ENCODE data around the gene ZSCAN31. TPM values are rescaled to one million over a fixed set of nuclear protein-coding genes. Genes with fewer than 3 reads are reported as not detected.
A peak's percentile ranks its signal among the peaks of the same experiment; 100 is the strongest.

The ZSCAN31 gene
- polyA plus RNA-seq, 2 of the 4 experiments (the other 2 are of a cell fraction) = 3.0 to 4.8 TPM

DNA sequence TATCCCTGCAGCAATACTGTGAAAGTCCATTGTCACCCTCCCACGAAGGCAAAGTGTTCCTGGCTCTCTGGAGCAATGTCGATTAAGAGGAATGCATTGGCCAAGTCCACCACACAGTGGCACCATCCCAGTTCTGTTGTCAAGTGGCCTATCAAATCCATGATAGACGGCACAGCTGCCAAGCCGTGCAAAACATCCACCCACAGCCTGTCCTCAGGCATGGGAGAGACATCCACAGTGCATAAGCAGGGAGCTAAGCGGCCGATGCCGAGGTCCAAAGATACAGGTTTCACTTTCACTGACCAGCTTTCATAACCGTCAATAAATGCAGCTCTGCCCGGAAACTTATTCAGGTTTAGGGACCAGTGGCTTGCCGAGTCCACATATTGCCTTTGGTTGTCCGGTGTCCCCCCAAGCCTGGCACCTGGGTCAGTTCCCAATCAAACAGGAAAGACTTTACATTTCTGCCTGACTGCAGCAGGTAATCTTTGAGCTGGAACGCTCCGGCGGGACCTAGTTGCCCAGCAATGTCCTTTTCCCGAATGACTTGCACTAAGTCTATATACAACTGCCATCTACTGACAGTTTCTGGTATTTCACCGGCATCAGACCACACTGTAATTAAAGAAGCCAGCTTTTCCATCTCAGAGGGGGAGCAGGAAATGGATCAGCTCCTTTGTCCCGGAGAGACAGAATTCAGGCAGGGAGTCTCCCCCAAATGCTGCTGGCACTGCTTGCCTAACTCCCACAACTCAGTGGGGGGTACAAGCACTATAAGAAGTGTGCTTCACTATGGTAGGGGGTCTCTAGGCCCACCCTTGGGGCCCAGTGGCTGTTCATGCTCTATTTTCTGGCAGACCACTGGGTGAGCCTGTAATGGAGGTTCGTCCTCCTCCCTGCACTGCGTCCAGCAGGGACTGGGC, 20.1 kb upstream of the ZSCAN31 start:
- TF ChIP-seq RAD21 (conservative IDR thresholded peaks at IDR 0.05 in 1 of 2, IDR thresholded peaks at IDR 0.05 in 1 of 2) (peak; percentile 61 to 68), EHF (CRISPR knock-in tag; IDR thresholded peaks at IDR 0.05) (no peak), FOXS1 (CRISPR knock-in tag; IDR thresholded peaks at IDR 0.05) (no peak), CTCF (IDR thresholded peaks at IDR 0.05) (peak; percentile 58), JUN (IDR thresholded peaks at IDR 0.05) (no peak), EHMT2 (IDR thresholded peaks at IDR 0.05; ENCODE audit: low read depth) (no peak), NR3C1 (IDR thresholded peaks at IDR 0.05) (no peak), HES2 (IDR thresholded peaks at IDR 0.05) (no peak)
- TF ChIP-seq, protein P1, sequence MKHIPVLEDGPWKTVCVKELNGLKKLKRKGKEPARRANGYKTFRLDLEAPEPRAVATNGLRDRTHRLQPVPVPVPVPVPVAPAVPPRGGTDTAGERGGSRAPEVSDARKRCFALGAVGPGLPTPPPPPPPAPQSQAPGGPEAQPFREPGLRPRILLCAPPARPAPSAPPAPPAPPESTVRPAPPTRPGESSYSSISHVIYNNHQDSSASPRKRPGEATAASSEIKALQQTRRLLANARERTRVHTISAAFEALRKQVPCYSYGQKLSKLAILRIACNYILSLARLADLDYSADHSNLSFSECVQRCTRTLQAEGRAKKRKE (CRISPR knock-in tag; IDR thresholded peaks at IDR 0.05; ENCODE audit: low read depth) = no peak
- Histone ChIP-seq H3K4me2 (peak overlapping the region; percentile 73), H3K4me1 (peaks cover 19% of the 10 kb centered on the region), H3K27ac (peak overlapping the region; percentile 59 to 87; a peak in 5 of 6 replicates), H3K4me3 (peak overlapping the region; percentile 54), H3K9me3 (no peaks in the 10 kb centered on the region)
- peak; percentile 93 to 96 for ATAC-seq
- ChIA-PET POLR2A (interaction anchor here (0.6 to 1.9 kb wide), 7 partner anchors 20 to 463 kb away, joined by 3 to 12 read pairs (median 5); partner anchors contain the start of genes PGBD1, ZKSCAN4, ZKSCAN8 and ZSCAN26), CTCF (interaction anchor here (0.6 to 3.3 kb wide), 46 partner anchors 9 to 837 kb away, joined by 3 to 17 read pairs (median 4); partner anchors contain the start of genes ZKSCAN4, ZKSCAN8, ZSCAN12 and ZSCAN26)
- under 1% methylated on average over 15 of the region's 19 CpGs for WGBS (ENCODE audit: missing lambda C conversion rate)
- peak; percentile 48 to 81 for DNase-seq (ENCODE audit: low read depth in 1 of 2, low spot score in 1 of 2)
- no peak for FAIRE-seq

GRCh38 chr6:28354688-28355554, 19.0 kb upstream of the ZSCAN31 start:
- no peaks in the 10 kb centered on the region for H3K9me3 ChIP-seq
- ATAC-seq (no peak), DNase-seq (ENCODE audit: low read depth in 1 of 2, low spot score in 1 of 2) (no peak), FAIRE-seq (no peak)
- ChIA-PET POLR2A (interaction anchor here (1.6 to 1.9 kb wide), 2 partner anchors 19 to 88 kb away, joined by 7 to 12 read pairs; partner anchors contain the start of genes ZSCAN26 and ZSCAN31), CTCF (interaction anchor here (0.8 to 3.3 kb wide), 27 partner anchors 9 to 329 kb away, joined by 3 to 17 read pairs (median 4); partner anchors contain the start of genes ZKSCAN4, ZKSCAN8, ZSCAN12 and ZSCAN31)
- H3K4me3 ChIP-seq = no peak overlapping the region
- H3K4me1 ChIP-seq = peaks cover 23% of the 10 kb centered on the region
- peak overlapping the region; percentile 61 to 87 for H3K27ac ChIP-seq
- WGBS (ENCODE audit: missing lambda C conversion rate) = 93% methylated on average over 10 of the region's 10 CpGs
- peak overlapping the region; percentile 73 for H3K4me2 ChIP-seq
- TF ChIP-seq KDM5A (IDR thresholded peaks at IDR 0.05) = no peak
- TF ChIP-seq HOXB13 (CRISPR knock-in tag; IDR thresholded peaks at IDR 0.05; ENCODE audit: low read depth) = no peak
- no peak for TF ChIP-seq RAD21 (conservative IDR thresholded peaks at IDR 0.05 in 1 of 2, IDR thresholded peaks at IDR 0.05 in 1 of 2)
- no peak for TF ChIP-seq ESRRA (IDR thresholded peaks at IDR 0.05; ENCODE audit: borderline replicate concordance, low read length)
- TF ChIP-seq MAFK (IDR thresholded peaks at IDR 0.05; ENCODE audit: partially characterized antibody) = no peak
- TF ChIP-seq BCL3 (IDR thresholded peaks at IDR 0.05) = no peak
